COLO829 (cell line): ENCODE data around the gene ZNF891.

Experiments
- DNase-seq: peaks from one replicate; pipeline ENCODE4 v3.0.0; 2012; ENCODE audit warnings: low spot score

Gene ZNF891

DNA sequence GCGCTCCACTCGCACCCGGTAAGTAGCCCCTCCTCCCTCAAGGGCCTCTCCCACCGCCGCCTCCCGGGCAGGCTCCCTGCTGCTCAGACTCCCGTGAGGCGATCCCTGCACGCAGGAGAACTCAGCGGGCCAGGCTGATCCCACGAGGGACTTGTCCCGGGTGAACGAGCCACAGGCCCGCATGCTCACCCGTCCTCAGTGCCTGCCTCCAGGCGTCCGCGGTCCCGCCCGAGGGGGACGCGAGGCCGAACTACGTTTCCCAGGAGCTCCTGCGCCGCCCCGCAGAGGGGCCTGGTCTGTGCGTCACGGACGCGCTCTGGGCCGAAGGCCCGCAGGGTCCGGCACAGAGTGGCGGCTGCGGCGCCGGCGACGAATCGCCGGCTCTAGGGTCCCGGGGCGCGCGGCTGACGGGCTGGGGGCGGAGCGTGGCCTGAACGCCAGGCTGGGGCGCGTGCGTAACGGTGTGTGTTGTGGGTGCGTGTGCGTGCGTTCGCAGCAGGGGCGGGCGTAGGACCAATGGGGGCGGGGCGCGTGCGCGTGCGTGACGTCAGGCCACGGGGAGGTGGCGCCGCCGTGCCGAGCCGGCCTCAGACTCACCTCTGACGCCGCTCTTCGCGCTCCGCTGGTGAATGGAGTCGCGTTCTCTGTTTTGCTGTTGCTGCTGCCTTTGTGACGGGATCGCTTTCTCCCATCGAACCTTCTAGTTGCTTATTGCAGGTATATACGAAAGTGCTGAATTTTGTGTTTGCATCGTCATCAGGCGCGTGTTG lies at the start of gene ZNF891, which contains the start of gene ZNF10:
TSS of gene ZNF891 (minus strand) at position 237 of the 770 bp plus-strand sequence. CDS start 8,356 bp downstream, outside the sequence.
TSS of gene ZNF10 (plus strand) at position 590 of the 770 bp plus-strand sequence. CDS start 13,866 bp downstream, outside the sequence.
- peak; percentile 73 for DNase-seq

DNA sequence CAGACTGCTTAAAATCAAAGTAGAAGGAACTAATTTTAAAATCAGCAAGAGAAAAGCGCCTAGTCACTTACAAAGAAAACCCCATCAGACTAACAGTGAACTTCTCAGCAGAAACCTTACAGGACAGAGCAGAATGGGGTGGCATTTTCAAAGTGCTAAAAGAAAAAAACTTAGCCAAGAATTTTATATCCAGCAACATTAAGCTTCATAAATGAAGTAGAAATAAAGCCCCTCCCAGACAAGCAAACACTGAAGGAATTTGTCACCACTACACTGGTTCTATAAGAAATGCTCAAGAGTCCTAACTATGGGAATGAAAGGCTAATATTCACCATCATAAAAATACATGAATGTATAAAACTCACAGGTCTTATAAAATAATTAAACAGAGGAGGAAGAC lies 44.8 kb upstream of the ZNF891 start:
- no peak for DNase-seq

DNA sequence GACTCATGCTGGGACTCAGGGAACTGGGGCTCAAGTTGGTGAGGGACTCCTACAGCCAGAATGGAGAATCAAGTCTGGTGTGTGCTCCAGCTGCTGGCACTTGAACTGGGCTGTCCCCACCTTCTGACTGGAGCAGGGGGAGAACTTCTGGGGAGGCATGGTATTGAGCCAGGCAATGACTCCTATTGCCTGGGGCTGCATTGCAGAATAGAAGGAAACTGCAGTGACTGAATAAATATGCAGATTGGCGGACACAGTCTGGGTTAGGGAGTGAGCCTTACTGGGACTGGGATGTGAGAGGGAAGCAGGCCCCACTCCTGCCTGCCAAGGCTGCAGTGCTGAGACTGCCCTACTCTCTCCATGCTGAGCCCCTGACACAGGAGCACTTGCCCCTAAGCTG lies 42.4 kb upstream of the ZNF891 start:
- no peak for DNase-seq

DNA sequence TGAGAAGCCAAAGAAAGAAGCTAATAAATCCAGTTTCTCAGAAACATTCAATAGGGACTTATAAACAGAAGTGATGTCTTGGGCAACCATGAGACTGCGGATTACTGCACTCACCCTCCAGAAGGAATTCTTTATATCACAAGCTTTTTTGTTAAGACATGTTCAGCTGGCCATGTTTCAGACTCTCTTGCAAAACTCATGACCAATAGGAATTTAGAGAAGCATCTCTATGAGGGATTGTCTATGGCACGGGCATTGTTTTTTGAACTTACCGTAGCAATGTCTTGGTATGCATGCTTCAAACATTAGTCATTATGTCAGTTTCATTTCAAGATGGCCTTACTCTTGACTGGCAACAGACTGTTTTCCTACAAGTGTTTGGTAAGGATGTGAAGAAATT lies 35.7 kb upstream of the ZNF891 start:
- DNase-seq = no peak

DNA sequence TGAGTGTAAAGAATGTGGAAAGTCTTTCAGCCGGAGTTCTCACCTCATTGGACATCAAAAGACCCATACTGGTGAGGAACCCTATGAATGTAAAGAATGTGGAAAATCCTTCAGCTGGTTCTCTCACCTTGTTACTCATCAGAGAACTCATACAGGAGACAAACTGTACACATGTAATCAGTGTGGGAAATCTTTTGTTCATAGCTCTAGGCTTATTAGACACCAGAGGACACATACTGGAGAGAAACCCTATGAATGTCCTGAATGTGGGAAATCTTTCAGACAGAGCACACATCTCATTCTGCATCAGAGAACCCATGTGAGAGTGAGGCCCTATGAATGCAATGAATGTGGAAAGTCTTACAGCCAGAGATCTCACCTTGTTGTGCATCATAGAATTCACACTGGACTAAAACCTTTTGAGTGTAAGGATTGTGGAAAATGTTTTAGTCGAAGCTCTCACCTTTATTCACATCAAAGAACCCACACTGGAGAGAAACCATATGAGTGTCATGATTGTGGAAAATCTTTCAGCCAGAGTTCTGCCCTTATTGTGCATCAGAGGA lies 26.1 kb upstream of the ZNF891 start:
- DNase-seq = no peak

DNA sequence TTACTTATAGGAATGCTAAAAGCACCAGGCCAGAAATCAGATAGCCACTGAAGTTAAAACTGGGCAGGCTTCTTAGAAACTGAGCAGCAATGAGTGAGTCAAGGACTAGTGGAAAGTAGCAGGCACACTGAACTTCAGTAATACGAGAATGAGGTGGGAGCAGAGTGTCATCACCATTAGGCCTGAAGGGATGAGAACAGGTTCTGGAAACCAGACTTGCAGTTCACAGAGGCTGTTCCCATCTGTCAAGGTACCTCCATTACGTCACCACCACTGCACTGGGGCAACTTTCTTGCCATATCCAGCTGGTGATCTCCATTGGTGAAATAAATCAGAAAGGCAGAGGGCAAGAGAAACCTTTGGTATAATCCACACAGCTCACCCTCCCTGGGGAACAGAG lies 15.9 kb upstream of the ZNF891 start:
- no peak for DNase-seq

DNA sequence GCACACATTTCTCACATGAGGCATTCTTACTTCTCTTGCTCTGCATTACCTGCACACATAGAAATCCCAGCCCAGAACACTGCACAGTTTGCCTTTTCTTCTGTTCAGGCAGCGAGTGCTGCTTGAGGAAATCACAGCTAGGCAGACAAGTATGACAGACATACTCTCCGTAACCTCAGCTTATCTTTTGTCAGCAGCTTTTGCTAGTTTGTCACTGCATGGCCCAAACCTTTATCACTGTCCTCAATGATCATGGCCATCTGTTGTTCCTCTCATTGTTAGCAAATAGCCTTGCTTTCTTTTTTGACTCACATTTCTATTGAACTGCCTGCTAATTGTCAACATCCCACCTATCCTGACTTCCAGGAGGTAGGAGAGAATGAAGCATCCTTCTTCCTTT lies 5.7 kb upstream of the ZNF891 start:
- DNase-seq = no peak

DNA sequence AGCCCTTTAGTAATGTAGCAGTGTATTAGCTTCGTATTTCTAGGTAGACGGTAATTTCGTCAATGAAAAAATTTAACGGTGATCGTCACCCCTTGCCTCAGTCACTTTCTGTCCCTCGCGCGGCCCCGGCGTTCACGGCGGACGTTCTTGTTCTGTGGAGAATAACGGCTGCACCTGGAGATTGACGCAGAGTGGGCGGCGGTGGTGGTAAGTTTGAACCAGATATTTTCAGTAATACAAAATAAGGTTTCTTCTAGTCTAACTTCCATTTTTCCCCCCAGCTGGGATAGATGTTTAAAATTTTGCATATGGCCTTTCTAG lies 694 bp upstream of the ZNF891 start:
- no peak for DNase-seq

- DNase-seq = no peak
Observed at GRCh38 chr12:133129368-133130037, 571 bp downstream of the ZNF891 start.

- DNase-seq = no peak
Observed at GRCh38 chr12:133124674-133125073, 5.4 kb downstream of the ZNF891 start.

DNA sequence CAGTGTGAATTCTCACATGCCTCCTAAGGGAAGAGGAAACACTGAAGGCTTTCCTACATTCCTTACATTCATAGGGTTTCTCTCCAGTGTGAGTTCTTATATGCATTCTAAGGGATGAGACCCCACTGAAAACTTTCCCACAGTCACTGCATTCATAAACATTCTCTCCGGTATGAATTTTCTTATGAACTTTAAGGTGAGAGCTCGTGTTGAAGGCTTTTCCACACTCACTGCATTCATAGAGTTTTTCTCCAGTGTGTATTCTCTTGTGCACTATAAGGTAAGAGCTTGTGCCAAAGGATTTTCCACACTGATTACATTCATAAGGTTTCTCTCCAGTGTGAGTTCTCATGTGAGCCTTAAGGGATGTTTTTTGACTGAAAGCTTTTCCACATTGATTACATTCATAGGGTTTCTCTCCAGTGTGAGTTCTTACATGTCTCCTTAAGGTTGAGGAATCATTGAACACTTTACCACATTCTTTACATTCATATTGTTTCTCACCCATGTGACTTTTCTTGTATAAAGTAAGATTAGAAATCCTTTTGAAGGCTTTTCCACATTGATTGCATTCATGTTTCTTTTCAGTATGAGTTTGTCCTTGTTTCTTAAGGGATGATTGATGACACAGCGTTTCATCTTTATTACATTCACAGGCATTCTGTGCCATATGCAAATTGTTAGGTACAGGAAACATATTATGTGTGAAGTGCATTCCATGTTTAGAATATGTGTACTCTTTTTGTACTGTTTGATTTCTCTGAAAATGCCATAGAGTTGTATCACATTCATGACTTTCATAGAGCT lies 9.5 kb downstream of the ZNF891 start:
- DNase-seq = no peak

- DNase-seq = no peak
Observed at GRCh38 chr12:133108150-133108549, 21.9 kb downstream of the ZNF891 start.

GRCh38 chr12:133107121-133107520 lies 23.0 kb downstream of the ZNF891 start:
- no peak for DNase-seq

GRCh38 chr12:133106253-133106652 lies 23.8 kb downstream of the ZNF891 start:
- no peak for DNase-seq

- DNase-seq = no peak
Observed at GRCh38 chr12:133105620-133106019, 24.5 kb downstream of the ZNF891 start.

DNA sequence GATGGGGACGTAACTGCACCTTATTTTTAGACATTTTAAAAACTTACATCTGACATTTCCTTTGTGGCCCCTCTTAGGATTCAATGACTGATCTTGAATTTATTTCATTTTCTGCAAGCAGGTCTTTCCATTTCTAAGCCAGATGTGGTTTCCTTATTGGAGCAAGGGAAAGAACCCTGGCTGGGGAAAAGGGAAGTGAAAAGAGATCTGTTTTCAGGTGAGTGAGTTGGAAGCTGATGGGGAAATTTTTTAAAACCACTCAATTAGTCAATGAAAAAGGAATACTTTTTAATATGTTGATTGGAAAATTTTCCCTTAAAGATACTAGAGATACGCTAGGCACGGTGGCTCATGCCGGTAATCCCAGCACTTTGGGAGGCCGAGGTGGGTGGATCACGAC lies 46.7 kb downstream of the ZNF891 start:
- no peak for DNase-seq

GRCh38 chr12:133081159-133081780 lies 48.8 kb downstream of the ZNF891 start:
- DNase-seq = peak; percentile 7

- DNase-seq = peak; percentile 67
Observed at GRCh38 chr12:133080368-133081158, 49.5 kb downstream of the ZNF891 start, which contains the start of gene ZNF140. Gene ZNF140 (plus strand): TSS chr12:133080923. CDS start chr12:133081321, 398 bp downstream.

DNA sequence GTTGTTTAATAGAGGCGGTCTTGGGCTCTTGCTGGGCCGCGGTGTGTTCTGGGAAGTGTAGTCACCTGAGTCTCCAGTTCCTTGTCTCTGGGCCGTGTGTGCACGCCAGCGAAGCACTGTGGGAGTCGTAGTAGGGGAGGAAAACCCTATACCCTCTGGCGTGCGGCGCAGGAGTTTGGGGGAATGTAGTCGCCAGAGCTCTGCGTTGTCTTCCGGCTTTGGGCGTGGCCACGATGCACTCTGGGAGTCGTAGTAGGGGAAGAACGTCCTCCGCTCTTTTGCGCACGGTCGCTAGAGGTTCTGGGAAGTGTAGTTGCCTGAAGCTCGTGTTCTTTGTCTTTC lies 50.1 kb downstream of the ZNF891 start:
- peak; percentile 77 for DNase-seq

DNA sequence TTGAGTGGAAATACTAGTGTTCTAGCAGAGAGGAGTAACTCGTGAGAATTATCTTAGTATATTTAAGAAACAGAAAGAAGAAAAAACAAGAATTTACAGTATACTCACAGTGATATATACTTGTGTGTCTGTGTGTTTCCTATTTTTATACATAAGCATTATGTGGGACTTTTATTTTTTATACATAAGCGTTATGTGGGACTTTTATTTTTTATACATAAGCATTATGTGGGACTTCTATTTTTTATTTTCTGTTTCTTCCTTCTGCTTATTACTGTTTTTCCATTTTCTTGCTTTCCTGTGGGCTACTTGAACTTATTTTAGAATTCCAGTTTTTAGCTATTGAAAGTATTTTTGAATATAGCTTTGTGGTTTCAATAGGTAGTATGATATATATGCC lies 56.2 kb downstream of the ZNF891 start:
- no peak for DNase-seq

DNA sequence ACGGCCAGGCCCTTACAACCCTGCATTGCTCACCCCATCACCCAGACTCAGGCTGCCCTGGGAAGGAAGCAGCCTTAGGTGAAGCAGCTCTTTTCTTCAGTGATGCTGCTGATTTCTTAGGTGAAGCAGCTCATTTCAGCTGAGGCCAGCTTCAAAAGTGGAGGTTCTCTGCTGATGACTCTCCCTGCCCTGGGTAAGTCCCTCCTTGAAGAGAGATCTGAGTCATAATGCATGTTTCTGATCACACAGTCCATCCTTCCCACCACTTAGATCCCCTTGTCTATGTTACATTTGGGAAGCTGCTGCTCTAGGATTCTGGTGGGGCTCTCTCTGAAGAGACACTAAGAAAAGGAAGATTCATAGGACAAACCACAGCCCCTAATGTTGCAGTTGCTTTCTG lies 66.5 kb downstream of the ZNF891 start:
- no peak for DNase-seq
